Activated CD8-positive, alpha-beta memory T cell treated with anti-CD3 and anti-CD28 coated beads for 36 hours (primary cell): ENCODE results near the gene ING5. TPM values are rescaled to one million over a fixed set of nuclear protein-coding genes. Genes with fewer than 3 reads are reported as not detected.

Source experiments
- CTCF ChIA-PET: fragments of 350-600 bp; sonication (Branson Sonifier 250); formaldehyde crosslinking; loops from one replicate; lab custom pipeline; 2021; ENCODE audit warnings: antibody characterized with exemption; lab: Charles Lee
- POLR2A ChIA-PET: fragments of 350-600 bp; sonication (Branson Sonifier 250); formaldehyde crosslinking; loops from one replicate; lab custom pipeline; 2021; ENCODE audit warnings: antibody characterized with exemption; lab: Charles Lee
- total RNA-seq, 2 experiments: library from RNA; stranded (reverse); gene quantifications; one replicate each; pipeline ENCODE4 v1.2.3, GENCODE V29; 2021

Gene ING5
- total RNA-seq, 2 experiments from 2014 or later, result 44.2 to 47.1 TPM

GRCh38 chr2:241695651-241696050 is 6.2 kb upstream of the ING5 start:
- CTCF ChIA-PET, result no interaction called here
- POLR2A ChIA-PET, result no interaction called here

GRCh38 chr2:241701149-241701398 is 765 bp upstream of the ING5 start:
- ChIA-PET CTCF (interaction anchor here (1.6 to 5.4 kb wide), 2 partner anchors 13 to 178 kb away, joined by 3 to 32 read pairs; partner anchors contain the start of gene DTYMK), POLR2A (interaction anchor here (0.6 to 5.3 kb wide), 5 partner anchors 13 to 592 kb away, joined by 3 to 45 read pairs (median 3); partner anchors contain the start of genes D2HGDH and DTYMK)

- POLR2A ChIA-PET, result interaction anchor here (0.7 to 5.3 kb wide), 7 partner anchors 9 to 147 kb away, joined by 3 to 45 read pairs (median 4); partner anchors contain the start of genes D2HGDH and DTYMK
- CTCF ChIA-PET, result interaction anchor here (1.3 to 5.4 kb wide), 11 partner anchors 11 to 177 kb away, joined by 3 to 32 read pairs (median 4); partner anchors contain the start of genes D2HGDH and DTYMK
Measured at GRCh38 chr2:241702155-241703031, 554 bp downstream of the ING5 start.

GRCh38 chr2:241703032-241703604 is 1.3 kb downstream of the ING5 start:
- ChIA-PET CTCF (interaction anchor here (0.7 to 5.4 kb wide), 9 partner anchors 11 to 131 kb away, joined by 3 to 32 read pairs (median 3); partner anchors contain the start of genes D2HGDH and DTYMK), POLR2A (interaction anchor here (2.7 to 5.3 kb wide), 2 partner anchors 15 to 31 kb away, joined by 14 to 45 read pairs; partner anchors contain the start of genes D2HGDH and DTYMK)

GRCh38 chr2:241706537-241706936 is 4.7 kb downstream of the ING5 start:
- POLR2A ChIA-PET, result interaction anchor here (0.6 to 0.7 kb wide), 2 partner anchors 17 to 377 kb away, joined by 3 to 9 read pairs; no protein-coding TSS in a partner anchor
- CTCF ChIA-PET, result no interaction called here

GRCh38 chr2:241708879-241709278 is 7.0 kb downstream of the ING5 start:
- POLR2A ChIA-PET, result no interaction called here

GRCh38 chr2:241719093-241719492 is 17.3 kb downstream of the ING5 start:
- ChIA-PET POLR2A (interaction anchor here (0.6 kb wide), 1 partner anchor 15 kb away, joined by 3 read pairs; no protein-coding TSS in a partner anchor), CTCF (no interaction called here)

More at GRCh38 chr2:241708879-241709278, 7.0 kb downstream of the ING5 start:
- CTCF ChIA-PET, result no interaction called here

- ChIA-PET CTCF (no interaction called here), POLR2A (no interaction called here)
Measured at GRCh38 chr2:241720099-241720498, 18.3 kb downstream of the ING5 start.

- POLR2A ChIA-PET, result no interaction called here
Measured at GRCh38 chr2:241720560-241720959, 18.7 kb downstream of the ING5 start.

GRCh38 chr2:241721852-241722251 is 20.0 kb downstream of the ING5 start:
- CTCF ChIA-PET, result interaction anchor here (0.7 to 1.1 kb wide), 2 partner anchors 14 to 426 kb away, joined by 3 to 4 read pairs; no protein-coding TSS in a partner anchor
- POLR2A ChIA-PET, result no interaction called here

More at GRCh38 chr2:241720560-241720959, 18.7 kb downstream of the ING5 start:
- CTCF ChIA-PET, result interaction anchor here (1.1 kb wide), 1 partner anchor 13 kb away, joined by 4 read pairs; no protein-coding TSS in a partner anchor

GRCh38 chr2:241722896-241723454 is 21.1 kb downstream of the ING5 start:
- ChIA-PET POLR2A (interaction anchor here (0.6 kb wide), 1 partner anchor 16 kb away, joined by 3 read pairs; no protein-coding TSS in a partner anchor), CTCF (interaction anchor here (1.0 to 1.1 kb wide), 2 partner anchors 11 to 156 kb away, joined by 4 to 5 read pairs; partner anchors contain the start of gene D2HGDH)

- POLR2A ChIA-PET, result no interaction called here
- CTCF ChIA-PET, result interaction anchor here (0.9 to 1.5 kb wide), 4 partner anchors 10 to 155 kb away, joined by 3 to 5 read pairs (median 4); partner anchors contain the start of gene D2HGDH
Measured at GRCh38 chr2:241724259-241724974, 22.6 kb downstream of the ING5 start.

- ChIA-PET CTCF (interaction anchor here (0.9 to 1.5 kb wide), 4 partner anchors 9 to 153 kb away, joined by 3 to 4 read pairs (median 3); no protein-coding TSS in a partner anchor), POLR2A (no interaction called here)
Measured at GRCh38 chr2:241724975-241725870, 23.4 kb downstream of the ING5 start.

GRCh38 chr2:241726459-241726858 is 24.6 kb downstream of the ING5 start:
- ChIA-PET POLR2A (no interaction called here), CTCF (interaction anchor here (0.9 to 1.2 kb wide), 3 partner anchors 10 to 152 kb away, joined by 3 read pairs; no protein-coding TSS in a partner anchor)

- POLR2A ChIA-PET, result no interaction called here
- CTCF ChIA-PET, result no interaction called here
Measured at GRCh38 chr2:241728000-241728399, 26.2 kb downstream of the ING5 start.

GRCh38 chr2:241728627-241729026 is 26.8 kb downstream of the ING5 start:
- CTCF ChIA-PET, result no interaction called here
- POLR2A ChIA-PET, result no interaction called here

GRCh38 chr2:241729868-241730267 is 28.0 kb downstream of the ING5 start:
- ChIA-PET CTCF (interaction anchor here (0.6 kb wide), 1 partner anchor 18 kb away, joined by 3 read pairs; no protein-coding TSS in a partner anchor), POLR2A (no interaction called here)
